ENCODE data around the gene C11orf42.
"Not testable (repeated sequence)": the region's sequence is repeated elsewhere in the genome, so short reads cannot be mapped to it uniquely, and the experiment has no call there.

C11orf42 gene

DNA sequence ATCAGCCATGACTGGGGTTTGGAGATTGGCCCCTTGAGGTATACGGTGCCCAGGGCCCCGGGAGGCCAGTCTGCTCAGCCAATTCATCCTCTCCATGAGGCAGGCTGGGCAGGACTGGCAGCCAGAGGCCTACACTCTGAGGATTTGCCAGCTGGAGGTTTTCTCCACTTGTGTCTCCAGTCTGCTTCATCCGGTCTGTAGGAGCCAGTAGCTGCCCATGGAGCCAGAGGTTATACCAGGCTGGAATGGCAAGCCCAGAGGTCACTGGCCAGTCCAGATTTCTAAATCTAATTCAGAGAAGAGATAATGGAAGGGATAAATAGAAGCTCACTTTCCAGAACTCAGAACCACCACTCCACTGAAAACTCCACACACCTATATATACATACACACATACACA is 19.1 kb downstream of the C11orf42 start:
- no peak for DNase-seq

DNA sequence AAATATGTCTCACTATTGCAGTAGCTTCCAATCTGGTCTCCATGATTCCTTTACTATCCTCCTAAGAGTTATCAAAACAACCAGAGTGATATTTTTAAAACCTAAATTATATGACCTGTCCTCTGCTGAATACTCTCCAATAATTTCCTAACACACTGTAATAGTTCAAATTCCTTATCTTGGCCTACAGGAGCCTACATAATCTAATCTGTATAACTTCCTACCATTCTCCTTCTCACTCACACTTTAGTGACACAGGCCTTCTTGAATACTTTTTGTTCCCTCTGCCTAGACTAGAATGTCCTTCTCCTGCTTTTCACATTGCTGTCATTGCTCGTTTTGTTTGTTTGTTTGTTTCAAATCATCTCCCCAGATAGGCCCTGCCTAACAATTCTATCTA is 19.7 kb downstream of the C11orf42 start:
- no peak for DNase-seq

DNA sequence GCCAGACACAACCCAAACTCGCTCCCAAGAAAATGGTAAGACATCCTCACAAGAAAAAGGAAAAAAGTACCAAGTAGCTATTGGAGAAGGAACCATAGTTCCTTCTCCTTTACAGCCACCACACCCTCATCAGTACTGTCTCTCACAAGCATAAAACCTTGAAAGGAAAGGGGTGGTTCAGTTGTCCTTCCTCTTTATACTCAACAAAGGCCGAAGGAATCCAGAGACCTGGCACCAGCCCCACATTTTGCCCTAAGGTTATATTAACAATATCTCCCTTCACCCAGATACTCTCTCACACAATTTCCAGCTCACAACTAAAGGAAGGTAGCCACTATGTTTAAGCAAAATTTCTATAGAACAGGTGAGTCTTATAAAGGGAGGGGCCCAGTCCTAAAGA is 20.5 kb downstream of the C11orf42 start:
- no peak for DNase-seq

DNA sequence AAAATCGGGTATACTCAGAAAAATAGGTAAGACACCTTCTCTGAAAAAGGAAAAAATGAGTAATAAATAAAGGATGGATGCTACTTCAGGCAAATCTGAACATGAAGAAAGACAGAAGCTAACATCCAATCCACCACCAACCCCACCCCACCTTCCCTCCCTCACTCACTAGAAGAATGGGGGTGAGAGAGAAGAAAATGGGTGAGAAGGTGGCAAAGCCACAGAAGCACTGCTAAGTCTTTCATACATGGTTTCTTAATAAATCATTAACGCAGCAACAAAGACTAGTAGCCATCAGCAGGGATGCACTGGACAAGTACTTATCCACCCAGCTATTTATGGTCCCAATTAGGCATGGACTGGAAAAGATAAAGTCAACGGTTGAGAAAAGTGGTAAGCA is 23.2 kb downstream of the C11orf42 start:
- DNase-seq: no peak

DNA sequence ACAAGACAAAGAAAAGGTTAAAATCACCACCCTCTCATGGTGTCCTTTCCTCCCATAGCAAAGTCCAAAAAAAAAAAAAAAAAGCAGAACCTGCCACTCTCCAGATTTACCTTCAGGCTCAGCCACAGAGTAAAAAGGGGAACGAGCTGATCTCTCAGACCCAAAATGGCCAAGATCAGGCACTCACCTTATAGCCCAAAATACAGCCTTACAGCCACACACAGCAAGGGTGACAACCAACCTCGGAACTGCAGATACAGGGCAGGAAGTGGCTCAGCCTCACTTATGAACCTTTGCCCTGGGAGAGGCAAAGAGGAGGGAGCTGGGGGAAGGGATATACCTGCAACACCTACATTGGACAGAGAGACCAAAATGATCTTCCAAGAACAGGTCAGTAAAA is 24.6 kb downstream of the C11orf42 start:
- DNase-seq: no peak

DNA sequence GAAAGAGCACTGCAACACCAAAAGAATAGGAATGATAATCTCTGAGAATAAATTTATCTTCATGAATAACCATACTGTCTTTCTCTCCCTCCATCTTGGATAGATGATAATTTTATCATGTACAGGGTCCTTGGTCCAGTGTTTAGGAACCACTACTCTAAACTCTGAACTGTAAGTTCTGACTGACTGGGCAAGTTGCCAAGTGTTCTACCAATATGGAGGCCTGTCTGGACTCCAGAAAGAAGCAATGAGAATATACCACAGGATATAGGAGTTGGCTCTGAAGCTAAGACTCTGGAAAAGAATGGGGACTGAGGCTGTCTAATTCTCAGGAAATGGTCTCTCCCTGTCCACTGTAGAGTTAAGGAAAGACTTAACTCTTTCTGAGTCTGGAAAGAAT is 27.5 kb downstream of the C11orf42 start:
- DNase-seq: no peak

DNA sequence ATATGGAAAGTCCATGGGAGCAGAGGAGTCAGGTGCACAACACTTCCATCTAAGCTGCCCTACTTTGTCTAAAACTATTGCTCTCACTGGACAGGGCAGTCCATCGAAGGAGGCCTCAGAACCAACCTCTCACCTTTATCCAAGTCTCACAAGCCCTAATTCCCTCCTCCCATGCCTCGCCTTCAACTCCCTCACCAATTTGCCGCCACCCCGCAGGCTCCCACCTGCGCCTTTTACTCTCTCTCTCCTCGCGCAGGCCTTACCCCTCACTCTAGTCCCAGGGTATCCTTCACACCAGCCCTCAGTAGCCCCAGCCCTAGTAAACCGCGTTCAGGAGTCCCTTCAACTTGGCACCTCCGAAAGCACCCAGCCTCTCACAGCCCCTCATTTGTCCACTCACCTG is 28.6 kb downstream of the C11orf42 start:
- no peak for DNase-seq

DNA sequence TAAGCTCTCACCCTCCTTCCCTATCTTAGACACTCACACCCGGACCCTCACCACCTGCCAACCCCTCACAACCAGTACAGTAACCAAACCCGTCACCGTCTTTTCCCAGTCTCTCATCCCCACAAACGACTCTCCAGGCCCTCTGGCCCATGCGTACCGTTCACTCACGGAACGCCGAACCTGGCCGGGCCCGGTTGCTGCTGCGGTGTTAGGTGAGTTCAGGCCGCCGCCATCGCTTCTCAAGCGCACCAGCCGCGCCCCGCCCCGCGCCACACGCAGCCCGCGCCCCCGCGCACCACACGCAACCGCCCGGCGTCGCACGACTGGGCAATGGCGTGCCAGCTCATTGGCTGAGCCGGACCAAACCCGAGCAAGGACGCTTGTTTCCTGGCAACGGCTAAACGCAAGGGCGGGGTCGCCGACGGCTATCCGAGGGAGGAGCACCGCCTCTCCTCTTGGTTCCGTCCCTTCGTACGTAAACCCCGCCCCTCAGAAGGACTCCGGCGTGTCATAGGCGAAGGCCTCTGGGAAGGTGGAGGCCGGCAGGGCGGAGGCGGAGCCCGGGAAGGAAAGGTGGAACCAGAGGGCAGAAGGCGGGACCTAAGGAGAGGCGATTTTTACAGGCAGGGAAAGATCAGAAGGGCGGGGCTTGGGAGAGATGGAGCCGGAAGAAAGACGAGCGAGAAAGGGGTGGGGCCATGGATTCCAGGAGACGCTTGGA is 29.2 kb downstream of the C11orf42 start, which contains the start of gene FHIP1B:
Gene FHIP1B (minus strand): TSS at position 250 of the 721 bp plus-strand sequence. CDS start 10,120 bp downstream, outside the sequence.
- DNase-seq: peak; percentile 100

DNA sequence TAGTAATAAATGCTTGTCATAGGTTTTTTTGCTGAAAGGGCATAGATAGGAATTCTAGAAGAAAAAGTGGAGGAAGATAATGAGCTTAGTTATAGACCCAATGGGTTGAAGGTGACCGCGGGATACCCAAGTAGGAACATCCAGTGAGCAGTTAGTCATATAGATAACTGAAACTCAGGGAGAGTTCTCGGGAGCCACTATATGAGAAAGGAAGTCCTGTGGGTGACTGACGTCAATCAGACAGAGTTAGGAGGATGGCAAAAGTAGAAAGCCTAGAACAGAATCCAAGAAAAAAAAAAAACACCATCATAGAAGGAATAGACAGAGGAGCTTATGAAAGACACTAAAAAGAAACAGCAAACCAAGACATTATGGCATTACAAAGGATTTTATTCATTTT is 31.9 kb downstream of the C11orf42 start:
- no peak for DNase-seq

DNA sequence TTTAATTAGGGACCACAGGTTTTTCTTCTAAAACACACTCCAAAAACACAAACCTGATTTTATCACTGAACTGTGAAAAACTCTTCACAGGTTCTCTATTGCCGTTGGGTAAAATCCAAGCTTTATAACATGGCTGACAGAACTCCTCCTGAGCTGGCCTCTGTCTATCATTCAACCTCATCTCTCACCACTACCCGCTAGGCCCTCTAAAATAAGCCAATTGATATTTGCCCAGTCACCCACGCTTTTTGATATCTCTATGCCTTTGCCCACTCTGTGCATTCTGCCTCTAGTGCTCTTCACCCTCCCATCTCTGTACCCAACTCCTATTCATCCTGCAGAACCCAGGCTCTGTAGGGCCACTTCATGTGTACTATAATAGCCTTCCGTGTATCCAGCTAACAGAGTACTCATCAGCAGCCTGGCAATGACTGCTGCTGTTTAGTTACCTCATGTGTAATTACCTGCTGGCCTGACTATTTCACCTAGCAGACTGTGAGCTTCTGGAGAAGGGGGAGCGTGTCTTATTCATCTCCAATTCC is 32.5 kb downstream of the C11orf42 start:
- DNase-seq: no peak

DNA sequence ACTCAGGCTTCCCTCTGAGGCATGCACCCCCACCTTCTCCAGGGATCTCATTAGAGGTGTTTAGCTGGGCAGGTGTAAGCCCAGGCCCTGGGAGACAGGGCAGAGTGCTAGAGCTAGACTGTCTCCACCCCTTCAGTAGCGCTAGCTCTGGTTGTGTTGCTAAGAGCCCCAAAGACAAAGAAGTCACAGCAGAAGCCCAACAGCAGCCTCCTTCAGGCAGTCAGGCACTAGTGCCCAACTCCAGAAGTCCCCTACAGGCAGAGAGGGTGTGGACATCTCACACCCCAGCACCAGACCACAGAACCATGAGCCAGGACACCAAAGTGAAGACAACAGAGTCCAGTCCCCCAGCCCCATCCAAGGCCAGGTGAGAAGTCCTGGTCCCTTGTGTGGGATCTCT is 33.5 kb downstream of the C11orf42 start, which contains the start of gene CNGA4:
Gene CNGA4 (plus strand): TSS at position 188 of the 400 bp plus-strand sequence. CDS start 118 bp downstream, at position 306.
- DNase-seq: no peak

DNA sequence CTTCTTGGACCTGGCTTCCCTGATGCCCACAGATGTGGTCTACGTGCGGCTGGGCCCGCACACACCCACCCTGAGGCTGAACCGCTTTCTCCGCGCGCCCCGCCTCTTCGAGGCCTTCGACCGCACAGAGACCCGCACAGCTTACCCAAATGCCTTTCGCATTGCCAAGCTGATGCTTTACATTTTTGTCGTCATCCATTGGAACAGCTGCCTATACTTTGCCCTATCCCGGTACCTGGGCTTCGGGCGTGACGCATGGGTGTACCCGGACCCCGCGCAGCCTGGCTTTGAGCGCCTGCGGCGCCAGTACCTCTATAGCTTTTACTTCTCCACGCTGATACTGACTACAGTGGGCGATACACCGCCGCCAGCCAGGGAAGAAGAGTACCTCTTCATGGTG is 34.8 kb downstream of the C11orf42 start:
- no peak for DNase-seq

DNA sequence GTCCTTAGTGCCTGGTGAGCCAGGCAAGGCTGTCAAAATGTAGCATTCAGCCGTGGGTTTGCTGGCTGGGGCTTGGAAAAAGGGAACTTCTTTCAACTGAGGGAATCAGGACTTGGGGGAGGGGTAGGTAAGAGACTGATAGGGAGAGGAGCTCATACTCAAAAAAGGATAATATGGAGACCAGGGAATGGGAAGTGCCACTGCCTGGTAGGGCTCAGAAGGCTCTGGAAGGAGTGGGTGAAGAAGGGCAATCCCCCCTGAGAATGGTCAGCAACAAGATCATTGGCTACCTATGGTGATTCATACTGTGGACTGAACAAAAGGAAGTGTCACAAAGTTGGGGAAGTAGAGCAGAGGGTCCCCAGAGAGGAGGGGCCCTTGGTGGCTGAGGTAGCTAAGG is 35.4 kb downstream of the C11orf42 start:
- DNase-seq: no peak

DNA sequence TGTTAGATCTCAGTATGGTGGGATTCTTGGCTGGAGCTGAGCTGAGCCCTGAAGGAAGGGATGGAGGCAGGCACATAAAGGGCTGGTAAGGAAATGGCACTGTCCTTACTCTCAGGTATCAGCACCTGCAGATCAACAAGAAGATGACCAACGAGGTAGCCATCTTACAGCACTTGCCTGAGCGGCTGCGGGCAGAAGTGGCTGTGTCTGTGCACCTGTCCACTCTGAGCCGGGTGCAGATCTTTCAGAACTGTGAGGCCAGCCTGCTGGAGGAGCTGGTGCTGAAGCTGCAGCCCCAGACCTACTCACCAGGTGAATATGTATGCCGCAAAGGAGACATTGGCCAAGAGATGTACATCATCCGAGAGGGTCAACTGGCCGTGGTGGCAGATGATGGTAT is 36.0 kb downstream of the C11orf42 start:
- no peak for DNase-seq

DNA sequence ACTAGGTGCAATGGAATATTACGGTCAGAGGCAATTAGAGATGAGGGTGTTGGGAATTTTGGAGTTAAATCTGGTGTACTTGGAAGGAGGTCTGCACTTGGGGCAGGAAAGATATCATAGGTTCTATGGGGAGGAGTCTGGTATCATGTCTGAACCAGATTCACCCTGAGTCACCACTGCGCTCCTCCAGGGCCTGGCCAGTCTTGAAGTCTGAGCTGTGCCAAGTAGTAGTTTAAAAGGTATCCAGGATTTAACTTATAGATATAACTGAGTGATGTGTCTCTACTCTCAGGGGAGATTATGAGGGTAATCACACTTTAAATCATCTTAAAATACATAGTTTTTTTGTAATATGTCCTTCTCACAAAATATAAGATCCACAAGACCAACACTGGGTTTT is 40.2 kb downstream of the C11orf42 start:
- DNase-seq: no peak

DNA sequence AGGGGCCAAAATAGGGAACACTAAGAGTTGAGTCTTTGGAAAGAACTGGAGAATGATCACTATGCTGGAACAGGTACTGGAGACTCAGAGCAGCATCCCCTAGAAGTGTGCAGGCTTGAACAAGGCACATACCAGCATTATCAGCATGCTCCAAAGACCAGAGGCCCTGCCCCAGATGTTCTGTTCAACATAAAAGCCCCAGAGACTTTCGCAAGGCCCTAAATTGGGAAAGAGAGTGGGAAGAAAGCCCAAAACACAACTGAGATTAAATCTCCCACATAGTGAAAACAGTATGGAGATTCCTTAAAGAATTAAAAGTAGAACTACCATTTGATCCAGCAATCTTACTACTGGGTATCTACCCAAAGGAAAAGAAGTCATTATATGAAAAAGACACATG is 42.9 kb downstream of the C11orf42 start:
- DNase-seq: no peak

DNA sequence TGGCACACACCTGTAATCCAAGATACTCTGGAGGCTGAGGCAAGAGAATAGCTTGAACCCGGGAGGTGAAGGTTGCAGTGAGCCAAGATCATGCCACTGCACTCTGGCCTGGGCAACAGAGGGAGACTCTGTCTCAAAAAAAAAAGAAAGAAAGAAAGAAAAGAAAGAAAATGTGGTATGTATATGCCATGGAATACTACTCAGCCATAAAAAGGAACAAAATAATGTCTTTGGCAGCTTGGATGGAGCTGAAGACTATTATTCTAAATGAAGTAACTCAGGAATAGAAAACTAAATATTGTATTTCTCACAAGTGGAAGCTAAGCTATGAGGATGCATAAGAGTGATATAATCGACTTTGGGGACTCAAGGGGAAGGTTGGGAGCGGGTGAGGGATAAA is 43.5 kb downstream of the C11orf42 start:
- DNase-seq: not testable (repeated sequence)

DNA sequence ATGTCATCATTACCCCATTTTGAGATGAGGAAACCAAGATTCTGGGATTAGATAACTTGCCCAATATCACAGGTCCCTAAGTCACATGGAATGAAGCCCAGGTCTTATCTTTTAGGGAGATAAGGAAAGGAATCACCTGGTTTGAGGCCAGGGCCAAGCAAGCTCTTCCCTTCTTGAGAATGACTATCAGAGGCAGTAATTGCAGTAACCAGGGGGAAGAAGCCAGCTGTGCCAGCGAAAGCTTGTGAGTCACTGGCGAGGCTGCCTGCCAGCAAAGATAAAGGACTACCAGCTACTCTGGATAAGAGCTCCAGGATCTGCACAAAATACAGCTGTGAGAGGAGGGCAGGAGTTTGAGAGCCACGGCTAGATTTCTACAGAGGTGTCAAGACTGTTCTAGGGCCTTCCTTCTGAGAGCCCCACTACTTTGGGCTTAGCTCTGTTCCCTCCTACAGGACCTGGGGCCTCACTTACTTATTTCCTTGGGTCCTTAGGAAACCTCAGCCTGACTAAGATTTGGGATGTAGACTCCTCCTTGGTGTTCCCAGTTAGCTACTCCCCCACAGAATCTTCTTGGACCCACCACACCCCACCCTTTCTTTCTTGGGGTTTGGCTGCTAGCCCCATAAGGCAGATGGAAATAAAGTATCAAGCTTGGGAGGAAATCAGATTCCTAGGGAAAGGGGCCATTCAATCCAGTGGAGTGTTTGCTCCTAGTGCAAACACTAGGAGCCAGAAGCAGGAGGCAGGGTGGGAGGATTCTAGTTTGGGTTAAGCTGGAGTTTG is 44.6 kb downstream of the C11orf42 start:
- no peak for DNase-seq

DNA sequence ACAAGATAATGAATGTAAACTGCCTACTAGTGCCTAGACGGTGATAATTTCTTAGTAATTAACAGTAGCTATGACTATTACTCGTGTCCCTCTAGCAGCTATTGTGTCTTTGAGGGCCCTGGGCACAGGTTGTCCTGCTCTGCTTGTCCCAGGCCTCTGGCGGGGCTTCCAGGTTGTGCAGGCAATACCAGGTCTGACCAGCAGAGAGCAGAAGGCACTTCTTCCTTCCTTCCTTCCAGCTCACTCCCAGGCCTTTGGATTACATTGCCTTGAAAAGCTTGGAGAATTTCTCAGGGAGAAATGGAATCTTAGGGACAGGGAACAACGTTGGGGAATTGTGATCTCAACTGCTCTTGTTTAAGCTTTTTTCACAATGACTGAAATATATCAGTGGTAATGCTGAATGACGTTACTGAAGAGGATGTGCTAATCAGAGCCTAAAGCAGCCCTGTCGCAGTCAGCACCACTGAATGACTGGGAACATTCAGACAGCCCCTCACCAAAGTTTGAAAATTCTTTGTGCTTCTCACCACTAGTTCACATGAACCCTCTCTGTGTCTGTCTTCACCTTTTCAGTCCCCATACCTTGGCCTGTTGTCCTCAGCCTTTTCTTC is 45.9 kb downstream of the C11orf42 start:
- peak; percentile 69 for DNase-seq

DNA sequence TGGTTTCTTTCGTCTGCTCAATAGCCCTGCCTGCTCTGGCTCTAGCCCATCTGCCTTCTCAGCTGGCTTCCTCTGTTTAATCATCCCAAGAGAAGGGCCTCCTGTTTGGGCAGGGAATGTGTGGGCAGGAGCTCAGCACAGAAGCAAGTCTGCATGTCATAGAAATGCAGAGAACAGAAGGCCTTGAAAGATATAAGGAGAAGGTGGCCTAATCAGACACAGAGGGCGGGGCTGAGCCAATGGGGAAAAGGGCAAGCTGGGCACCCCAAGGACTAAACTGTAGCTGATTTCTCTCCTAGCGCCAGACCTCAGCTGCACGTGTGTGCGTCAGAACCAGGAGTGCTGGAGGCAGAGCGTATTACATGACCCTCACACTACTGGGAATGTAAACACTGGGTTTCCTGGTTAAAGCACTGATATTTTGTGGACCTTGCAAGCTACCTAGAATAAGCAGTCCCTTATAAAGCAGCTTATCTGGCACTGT is 46.7 kb downstream of the C11orf42 start:
- no peak for DNase-seq

DNA sequence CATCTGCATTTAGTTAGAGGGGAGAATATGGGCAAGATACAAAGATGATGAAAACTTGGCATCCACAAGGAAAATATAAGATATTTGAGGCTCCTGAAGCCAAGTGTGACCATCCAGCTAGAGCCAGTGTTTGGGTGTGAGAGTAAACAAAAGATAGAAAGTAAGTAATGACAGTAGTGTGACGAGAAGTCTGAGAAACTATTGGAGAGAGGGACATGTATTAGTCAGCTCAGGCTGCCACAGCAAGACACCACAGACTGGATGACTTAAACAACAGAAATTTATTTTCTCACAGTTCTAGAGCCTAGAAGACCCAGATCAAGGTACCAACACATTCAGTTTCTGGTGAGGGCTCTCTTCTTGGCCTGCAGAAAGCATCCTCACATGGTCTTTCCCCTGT is 47.8 kb downstream of the C11orf42 start:
- no peak for DNase-seq

DNA sequence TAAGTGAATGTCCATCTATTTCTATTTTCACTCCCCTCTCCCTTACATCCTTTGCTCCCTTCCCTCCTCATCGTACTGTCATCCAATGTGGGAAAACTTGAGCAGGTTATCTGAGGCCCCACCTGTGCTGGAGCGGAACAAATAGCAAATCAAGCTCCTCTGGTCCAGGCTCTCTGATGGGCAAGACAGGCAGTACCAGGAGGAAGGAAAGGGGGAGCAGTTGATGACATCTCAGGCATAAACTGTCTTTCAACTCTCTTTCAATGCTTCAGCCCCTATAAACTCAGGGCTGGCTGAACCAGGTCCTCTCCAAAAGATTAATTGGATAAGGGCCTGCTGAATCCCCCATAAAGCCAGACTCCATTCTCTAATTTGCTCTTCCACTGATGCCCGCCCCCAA is 52.8 kb downstream of the C11orf42 start:
- DNase-seq: peak; percentile 21

DNA sequence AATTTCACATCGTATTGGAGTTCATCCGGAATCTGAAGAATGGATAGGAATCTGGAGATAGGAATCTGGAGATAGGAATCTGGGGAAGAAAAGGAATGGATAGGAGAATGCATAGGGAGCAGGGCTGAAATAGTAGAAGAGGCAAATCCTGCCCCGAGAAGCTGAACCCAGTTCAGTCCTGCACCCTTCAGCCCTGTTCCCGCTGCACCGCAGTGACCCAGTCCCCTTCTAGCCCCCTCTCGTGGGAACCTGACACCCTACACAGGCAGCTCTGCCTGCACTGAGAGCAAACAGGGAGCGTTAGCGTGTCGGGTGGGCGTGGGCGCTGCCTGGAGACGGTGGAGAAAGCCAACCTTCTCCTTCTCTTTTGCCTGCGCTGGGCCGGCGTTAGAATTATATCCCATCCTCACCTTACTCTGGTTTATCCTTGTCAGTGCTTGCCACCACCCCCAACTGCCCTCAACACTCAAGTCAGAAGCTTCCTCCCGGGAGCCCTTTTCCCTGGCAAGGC is 53.3 kb downstream of the C11orf42 start:
- DNase-seq: no peak

Data from NCI-H82 (cell line).